Stimulated activated CD4-positive, alpha-beta T cell treated with anti-CD3 and anti-CD28 coated beads, Interleukin-2, amount 100 ng/mL, for 4 hours (primary cell): Measurements from ENCODE around the gene BST2.

ENCODE experiments used
- DNase-seq: peaks from one replicate; pipeline ENCODE4 v3.0.0-alpha.2; 2020; ENCODE audit warnings: low read depth

BST2 gene

GRCh38 chr19:17405250-17406045 lies at the start of gene BST2:
TSS of gene BST2 (minus strand) at chr19:17405630. CDS start at chr19:17405575, 55 bp downstream.
- peak; percentile 50 for DNase-seq

- DNase-seq = no peak
Measured at GRCh38 chr19:17454576-17455071, 49.2 kb upstream of the BST2 start.

GRCh38 chr19:17451820-17452219 lies 46.4 kb upstream of the BST2 start:
- DNase-seq = no peak

- DNase-seq = peak; percentile 64
Measured at GRCh38 chr19:17450264-17451075, 45.0 kb upstream of the BST2 start.

GRCh38 chr19:17448131-17448967 lies 42.9 kb upstream of the BST2 start, which contains the start of gene TMEM221:
TSS of gene TMEM221 (minus strand) at chr19:17448668. CDS start at chr19:17448462, 206 bp downstream.
- peak; percentile 46 for DNase-seq

- DNase-seq = no peak
Measured at GRCh38 chr19:17447704-17448130, 42.3 kb upstream of the BST2 start.

- no peak for DNase-seq
Measured at GRCh38 chr19:17445526-17446165, 40.2 kb upstream of the BST2 start.

GRCh38 chr19:17441241-17442021 lies 36.0 kb upstream of the BST2 start:
- DNase-seq = no peak

GRCh38 chr19:17436874-17437267 lies 31.4 kb upstream of the BST2 start:
- DNase-seq = no peak

GRCh38 chr19:17436094-17436873 lies 30.9 kb upstream of the BST2 start:
- no peak for DNase-seq

GRCh38 chr19:17435218-17435617 lies 29.8 kb upstream of the BST2 start:
- no peak for DNase-seq

- DNase-seq = no peak
Measured at GRCh38 chr19:17431417-17431816, 26.0 kb upstream of the BST2 start.

GRCh38 chr19:17429641-17430113 lies 24.2 kb upstream of the BST2 start:
- no peak for DNase-seq

GRCh38 chr19:17424743-17425365 lies 19.4 kb upstream of the BST2 start:
- DNase-seq = no peak

GRCh38 chr19:17423429-17424208 lies 18.2 kb upstream of the BST2 start:
- no peak for DNase-seq

GRCh38 chr19:17421942-17422341 lies 16.5 kb upstream of the BST2 start:
- DNase-seq = no peak

GRCh38 chr19:17420475-17420924 lies 15.1 kb upstream of the BST2 start:
- no peak for DNase-seq
